HG03571 (cell line): Measurements from ENCODE around the gene EEF1AKMT4.

Experiments used
- ATAC-seq: cut with Tn5 transposase; IDR thresholded peaks from one replicate; pipeline ENCODE4 v1.9.1; 2021; ENCODE audit not compliant: unreplicated experiment

Gene EEF1AKMT4

GRCh38 chr3:184298759-184299487, 49.5 kb downstream of the EEF1AKMT4 start, which contains the start of gene PSMD2:
Gene PSMD2, plus strand, starts transcription at chr3:184299241. Its CDS starts 26 bp downstream, at chr3:184299267.
- ATAC-seq: peak; percentile 87

- ATAC-seq: no peak
These were observed 50.3 kb downstream of the EEF1AKMT4 start for GRCh38 chr3:184299488-184300377.

GRCh38 chr3:184300378-184300720, 50.9 kb downstream of the EEF1AKMT4 start:
- no peak for ATAC-seq

GRCh38 chr3:184305577-184305976, 56.1 kb downstream of the EEF1AKMT4 start:
- ATAC-seq: no peak

GRCh38 chr3:184306341-184306972, 57.0 kb downstream of the EEF1AKMT4 start:
- no peak for ATAC-seq

- no peak for ATAC-seq
These were observed 58.4 kb downstream of the EEF1AKMT4 start for GRCh38 chr3:184307915-184308314.
